ENCODE data around the gene NFE2L3. TPM values are rescaled to one million over a fixed set of nuclear protein-coding genes. Genes with fewer than 3 reads are reported as not detected.

NFE2L3 gene
- total and polyA plus RNA-seq, 9 of the 15 experiments (the other 6 are each of a cell fraction or from before 2014, with no cell fraction given), result 2.9 to 16.9 (median 12.4) TPM

DNA sequence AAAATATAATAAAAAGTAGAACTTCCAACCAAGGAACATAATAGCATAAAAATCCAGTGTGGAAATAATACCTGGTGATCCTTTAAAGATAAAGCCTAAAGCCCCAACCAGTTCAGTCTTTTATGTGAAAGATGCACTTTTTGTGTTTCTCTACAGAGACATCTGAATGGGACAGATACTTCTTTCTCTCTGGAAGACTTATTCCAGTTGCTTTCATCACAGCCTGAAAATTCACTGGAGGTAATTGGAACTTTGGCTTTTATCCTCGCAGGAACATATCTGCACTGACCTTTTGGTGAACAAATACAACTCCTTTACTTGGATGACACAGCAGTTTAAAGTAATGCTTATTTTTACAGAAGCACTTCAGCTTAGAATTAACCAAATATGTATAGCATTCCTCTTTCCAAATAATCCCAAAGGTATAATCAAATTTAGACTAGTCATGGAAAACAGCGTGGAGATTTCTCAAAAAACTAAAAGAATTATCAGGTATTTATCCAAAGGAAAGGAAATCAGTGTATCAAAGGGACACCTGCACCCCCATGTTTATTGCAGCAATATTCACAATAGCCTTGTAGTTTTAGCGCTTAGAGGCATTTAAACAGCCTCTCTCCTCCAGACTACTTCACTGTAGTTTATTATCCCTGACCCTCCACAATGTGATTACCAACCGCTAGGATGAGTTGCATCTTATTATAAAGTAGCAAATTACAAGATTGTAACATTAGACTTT is 31.7 kb downstream of the NFE2L3 start (continued):
- TF ChIP-seq SMC3 (conservative IDR thresholded peaks at IDR 0.05; ENCODE audit: insufficient read depth, low read depth, low read length), result no peak
- no peak for TF ChIP-seq CHD4 (IDR thresholded peaks at IDR 0.05; ENCODE audit: insufficient read depth, insufficient replicate concordance, low read depth, low read length, poor library complexity, severe bottlenecking)
- TF ChIP-seq BACH1 (tag; IDR thresholded peaks at IDR 0.05), result peak; percentile 10; the same call in 1 of the 2 replicates
- peak; percentile 79 for TF ChIP-seq MAFK (IDR thresholded peaks at IDR 0.05; ENCODE audit: low read length)
- no peak; the same call in none of the 2 replicates for TF ChIP-seq POLR2G (IDR thresholded peaks at IDR 0.05; ENCODE audit: low read depth, low read length)
- TF ChIP-seq POLR3A (IDR thresholded peaks at IDR 0.05; ENCODE audit: borderline replicate concordance, extremely low read depth, insufficient read depth, insufficient read length), result no peak
- TF ChIP-seq ZNF23 (CRISPR knock-in tag; IDR thresholded peaks at IDR 0.05), result no peak
- TF ChIP-seq MAFG (tag; conservative IDR thresholded peaks at IDR 0.05), result peak; percentile 94
- no peak for TF ChIP-seq LARP7 (IDR thresholded peaks at IDR 0.05)
- TF ChIP-seq, protein P1, sequence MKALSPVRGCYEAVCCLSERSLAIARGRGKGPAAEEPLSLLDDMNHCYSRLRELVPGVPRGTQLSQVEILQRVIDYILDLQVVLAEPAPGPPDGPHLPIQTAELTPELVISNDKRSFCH (CRISPR knock-in tag; IDR thresholded peaks at IDR 0.05), result no peak
- TF ChIP-seq, protein P1 (tag; IDR thresholded peaks at IDR 0.05), result peak; percentile 95
- TF ChIP-seq FOXP1 (CRISPR knock-in tag; IDR thresholded peaks at IDR 0.05), result no peak
- no peak for TF ChIP-seq TCF3 (CRISPR knock-in tag; IDR thresholded peaks at IDR 0.05)
- TF ChIP-seq STAT5A (IDR thresholded peaks at IDR 0.05; ENCODE audit: borderline replicate concordance, low read length), result no peak
- no peak for TF ChIP-seq SLC30A9 (CRISPR knock-in tag; IDR thresholded peaks at IDR 0.05)
- 0 out of 2 replicates have a peak, but pooled peaks have one; percentile 16 for TF ChIP-seq SUPT5H (IDR thresholded peaks at IDR 0.05)
- TF ChIP-seq MECOM (CRISPR knock-in tag; IDR thresholded peaks at IDR 0.05), result no peak
- TF ChIP-seq POLR2AphosphoS2 (IDR thresholded peaks at IDR 0.05; ENCODE audit: low read length), result peak; percentile 87; the same call in 1 of the 2 replicates
- peak; percentile 86 for TF ChIP-seq NFE2L1 (tag; IDR thresholded peaks at IDR 0.05; ENCODE audit: borderline replicate concordance, low read depth)
- TF ChIP-seq, protein P2, sequence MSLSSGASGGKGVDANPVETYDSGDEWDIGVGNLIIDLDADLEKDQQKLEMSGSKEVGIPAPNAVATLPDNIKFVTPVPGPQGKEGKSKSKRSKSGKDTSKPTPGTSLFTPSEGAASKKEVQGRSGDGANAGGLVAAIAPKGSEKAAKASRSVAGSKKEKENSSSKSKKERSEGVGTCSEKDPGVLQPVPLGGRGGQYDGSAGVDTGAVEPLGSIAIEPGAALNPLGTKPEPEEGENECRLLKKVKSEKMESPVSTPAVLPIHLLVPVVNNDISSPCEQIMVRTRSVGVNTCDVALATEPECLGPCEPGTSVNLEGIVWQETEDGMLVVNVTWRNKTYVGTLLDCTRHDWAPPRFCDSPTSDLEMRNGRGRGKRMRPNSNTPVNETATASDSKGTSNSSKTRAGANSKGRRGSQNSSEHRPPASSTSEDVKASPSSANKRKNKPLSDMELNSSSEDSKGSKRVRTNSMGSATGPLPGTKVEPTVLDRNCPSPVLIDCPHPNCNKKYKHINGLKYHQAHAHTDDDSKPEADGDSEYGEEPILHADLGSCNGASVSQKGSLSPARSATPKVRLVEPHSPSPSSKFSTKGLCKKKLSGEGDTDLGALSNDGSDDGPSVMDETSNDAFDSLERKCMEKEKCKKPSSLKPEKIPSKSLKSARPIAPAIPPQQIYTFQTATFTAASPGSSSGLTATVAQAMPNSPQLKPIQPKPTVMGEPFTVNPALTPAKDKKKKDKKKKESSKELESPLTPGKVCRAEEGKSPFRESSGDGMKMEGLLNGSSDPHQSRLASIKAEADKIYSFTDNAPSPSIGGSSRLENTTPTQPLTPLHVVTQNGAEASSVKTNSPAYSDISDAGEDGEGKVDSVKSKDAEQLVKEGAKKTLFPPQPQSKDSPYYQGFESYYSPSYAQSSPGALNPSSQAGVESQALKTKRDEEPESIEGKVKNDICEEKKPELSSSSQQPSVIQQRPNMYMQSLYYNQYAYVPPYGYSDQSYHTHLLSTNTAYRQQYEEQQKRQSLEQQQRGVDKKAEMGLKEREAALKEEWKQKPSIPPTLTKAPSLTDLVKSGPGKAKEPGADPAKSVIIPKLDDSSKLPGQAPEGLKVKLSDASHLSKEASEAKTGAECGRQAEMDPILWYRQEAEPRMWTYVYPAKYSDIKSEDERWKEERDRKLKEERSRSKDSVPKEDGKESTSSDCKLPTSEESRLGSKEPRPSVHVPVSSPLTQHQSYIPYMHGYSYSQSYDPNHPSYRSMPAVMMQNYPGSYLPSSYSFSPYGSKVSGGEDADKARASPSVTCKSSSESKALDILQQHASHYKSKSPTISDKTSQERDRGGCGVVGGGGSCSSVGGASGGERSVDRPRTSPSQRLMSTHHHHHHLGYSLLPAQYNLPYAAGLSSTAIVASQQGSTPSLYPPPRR (CRISPR knock-in tag; IDR thresholded peaks at IDR 0.05; ENCODE audit: borderline replicate concordance), result no peak
- TF ChIP-seq TGIF2 (CRISPR knock-in tag; IDR thresholded peaks at IDR 0.05), result no peak
- no peak for TF ChIP-seq NR2C2 (CRISPR knock-in tag; IDR thresholded peaks at IDR 0.05)
- TF ChIP-seq NR2C2 (tag; IDR thresholded peaks at IDR 0.05), result peak; percentile 41; the same call in 1 of the 2 replicates
- TF ChIP-seq BMI1 (IDR thresholded peaks at IDR 0.05; ENCODE audit: low read length), result no peak
- TF ChIP-seq ZNF224 (CRISPR knock-in tag; IDR thresholded peaks at IDR 0.05), result no peak
- peak; percentile 91 for TF ChIP-seq ZNF316 (IDR thresholded peaks at IDR 0.05)
